ENCODE data around the gene KCND2. TPM values are rescaled to one million over a fixed set of nuclear protein-coding genes. Genes with fewer than 3 reads are reported as not detected.

The KCND2 gene
- total RNA-seq, 1 experiment from 2014 or later, result 0.33 TPM

GRCh38 chr7:120456699-120457098 is 183.7 kb downstream of the KCND2 start:
- Histone ChIP-seq H3K9me3 (ENCODE audit: low read length) (0 out of 2 replicates have a peak, but pooled peaks cover 7% of the 10 kb centered on the region), H4K20me1 (ENCODE audit: low read length) (no peaks in the 10 kb centered on the region), H2AFZ (ENCODE audit: low read length) (no peak overlapping the region), H3K36me3 (ENCODE audit: low read depth, low read length) (no peaks in the 10 kb centered on the region), H3K4me3 (ENCODE audit: low read length) (no peak overlapping the region), H3K27ac (ENCODE audit: low read length) (no peak overlapping the region), H3K79me2 (ENCODE audit: low read length) (no peaks in the 10 kb centered on the region), H3K4me2 (ENCODE audit: low read length) (no peak overlapping the region), H3K4me1 (ENCODE audit: insufficient read depth, low read length) (no peaks in the 10 kb centered on the region), H3K9me2 (replicated peaks; ENCODE audit: low read length) (no peaks in the 10 kb centered on the region), H3F3A (ENCODE audit: low read length, unreplicated experiment) (no peaks in the 10 kb centered on the region), H3K27me3 (ENCODE audit: low read length) (no peaks in the 10 kb centered on the region), H3K9ac (ENCODE audit: low read length) (no peak overlapping the region)
- TF ChIP-seq EZH2 (IDR thresholded peaks at IDR 0.05; ENCODE audit: low read length, unreplicated experiment) (no peak), EZH2phosphoT487 (IDR thresholded peaks at IDR 0.05; ENCODE audit: borderline replicate concordance, low read length) (no peak)
- TF ChIP-seq, protein P1, sequence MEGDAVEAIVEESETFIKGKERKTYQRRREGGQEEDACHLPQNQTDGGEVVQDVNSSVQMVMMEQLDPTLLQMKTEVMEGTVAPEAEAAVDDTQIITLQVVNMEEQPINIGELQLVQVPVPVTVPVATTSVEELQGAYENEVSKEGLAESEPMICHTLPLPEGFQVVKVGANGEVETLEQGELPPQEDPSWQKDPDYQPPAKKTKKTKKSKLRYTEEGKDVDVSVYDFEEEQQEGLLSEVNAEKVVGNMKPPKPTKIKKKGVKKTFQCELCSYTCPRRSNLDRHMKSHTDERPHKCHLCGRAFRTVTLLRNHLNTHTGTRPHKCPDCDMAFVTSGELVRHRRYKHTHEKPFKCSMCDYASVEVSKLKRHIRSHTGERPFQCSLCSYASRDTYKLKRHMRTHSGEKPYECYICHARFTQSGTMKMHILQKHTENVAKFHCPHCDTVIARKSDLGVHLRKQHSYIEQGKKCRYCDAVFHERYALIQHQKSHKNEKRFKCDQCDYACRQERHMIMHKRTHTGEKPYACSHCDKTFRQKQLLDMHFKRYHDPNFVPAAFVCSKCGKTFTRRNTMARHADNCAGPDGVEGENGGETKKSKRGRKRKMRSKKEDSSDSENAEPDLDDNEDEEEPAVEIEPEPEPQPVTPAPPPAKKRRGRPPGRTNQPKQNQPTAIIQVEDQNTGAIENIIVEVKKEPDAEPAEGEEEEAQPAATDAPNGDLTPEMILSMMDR (conservative IDR thresholded peaks at IDR 0.05; ENCODE audit: low read depth, low read length), result no peak
- DNase-seq, result no peak
- ChIA-PET POLR2A (ENCODE audit: unreplicated experiment) (no interaction called here), CTCF (no interaction called here)
- no peak for ATAC-seq
- BruUV-seq (replicated peaks), result no TSS peak
- intact Hi-C loops (cut with micrococcal nuclease), result no loop called here

GRCh38 chr7:120460949-120461348 is 188.0 kb downstream of the KCND2 start:
- no peaks in the 10 kb centered on the region for H4K20me1 ChIP-seq (ENCODE audit: low read length)

GRCh38 chr7:120462991-120463390 is 190.0 kb downstream of the KCND2 start:
- no peak for TF ChIP-seq EZH2 (IDR thresholded peaks at IDR 0.05; ENCODE audit: low read length, unreplicated experiment)
- TF ChIP-seq EZH2phosphoT487 (IDR thresholded peaks at IDR 0.05; ENCODE audit: borderline replicate concordance, low read length), result no peak
- TF ChIP-seq, protein P1 (conservative IDR thresholded peaks at IDR 0.05; ENCODE audit: low read depth, low read length), result no peak
- Histone ChIP-seq H4K20me1 (ENCODE audit: low read length) (no peaks in the 10 kb centered on the region), H2AFZ (ENCODE audit: low read length) (no peak overlapping the region), H3K27ac (ENCODE audit: low read length) (no peak overlapping the region), H3K4me1 (ENCODE audit: insufficient read depth, low read length) (no peaks in the 10 kb centered on the region), H3F3A (ENCODE audit: low read length, unreplicated experiment) (no peaks in the 10 kb centered on the region), H3K9me3 (ENCODE audit: low read length) (no peaks in the 10 kb centered on the region), H3K9ac (ENCODE audit: low read length) (no peak overlapping the region), H3K9me2 (replicated peaks; ENCODE audit: low read length) (no peaks in the 10 kb centered on the region), H3K27me3 (ENCODE audit: low read length) (no peaks in the 10 kb centered on the region), H3K36me3 (ENCODE audit: low read depth, low read length) (no peaks in the 10 kb centered on the region), H3K79me2 (ENCODE audit: low read length) (no peaks in the 10 kb centered on the region), H3K4me2 (ENCODE audit: low read length) (no peak overlapping the region), H3K4me3 (ENCODE audit: low read length) (no peak overlapping the region)
- DNase-seq (no peak), ATAC-seq (no peak)
- intact Hi-C loops (cut with micrococcal nuclease), result no loop called here
- ChIA-PET CTCF (no interaction called here), POLR2A (ENCODE audit: unreplicated experiment) (no interaction called here)
- no TSS peak for BruUV-seq (replicated peaks)

More at GRCh38 chr7:120460949-120461348, 188.0 kb downstream of the KCND2 start:
- Histone ChIP-seq H2AFZ (ENCODE audit: low read length) (no peak overlapping the region), H3F3A (ENCODE audit: low read length, unreplicated experiment) (no peaks in the 10 kb centered on the region), H3K27ac (ENCODE audit: low read length) (no peak overlapping the region), H3K36me3 (ENCODE audit: low read depth, low read length) (no peaks in the 10 kb centered on the region), H3K9ac (ENCODE audit: low read length) (no peak overlapping the region), H3K9me2 (replicated peaks; ENCODE audit: low read length) (no peaks in the 10 kb centered on the region), H3K4me2 (ENCODE audit: low read length) (no peak overlapping the region), H3K4me3 (ENCODE audit: low read length) (no peak overlapping the region), H3K9me3 (ENCODE audit: low read length) (0 out of 2 replicates have a peak, but pooled peaks cover 7% of the 10 kb centered on the region), H3K4me1 (ENCODE audit: insufficient read depth, low read length) (no peaks in the 10 kb centered on the region), H3K27me3 (ENCODE audit: low read length) (no peaks in the 10 kb centered on the region), H3K79me2 (ENCODE audit: low read length) (no peaks in the 10 kb centered on the region)
- POLR2A ChIA-PET (ENCODE audit: unreplicated experiment), result no interaction called here
- CTCF ChIA-PET, result no interaction called here
- intact Hi-C loops (cut with micrococcal nuclease), result no loop called here
- ATAC-seq, result no peak
- no TSS peak for BruUV-seq (replicated peaks)
- DNase-seq, result no peak
- TF ChIP-seq EZH2 (IDR thresholded peaks at IDR 0.05; ENCODE audit: low read length, unreplicated experiment), result no peak

Data from PC-3 (cell line).